ENCODE data around the gene SCAMP2. TPM values are rescaled to one million over a fixed set of nuclear protein-coding genes. Genes with fewer than 3 reads are reported as not detected.
A peak's percentile ranks its signal among the peaks of the same experiment; 100 is the strongest.

Gene SCAMP2
- total RNA-seq, 1 experiment from 2014 or later, result 50.2 TPM

DNA sequence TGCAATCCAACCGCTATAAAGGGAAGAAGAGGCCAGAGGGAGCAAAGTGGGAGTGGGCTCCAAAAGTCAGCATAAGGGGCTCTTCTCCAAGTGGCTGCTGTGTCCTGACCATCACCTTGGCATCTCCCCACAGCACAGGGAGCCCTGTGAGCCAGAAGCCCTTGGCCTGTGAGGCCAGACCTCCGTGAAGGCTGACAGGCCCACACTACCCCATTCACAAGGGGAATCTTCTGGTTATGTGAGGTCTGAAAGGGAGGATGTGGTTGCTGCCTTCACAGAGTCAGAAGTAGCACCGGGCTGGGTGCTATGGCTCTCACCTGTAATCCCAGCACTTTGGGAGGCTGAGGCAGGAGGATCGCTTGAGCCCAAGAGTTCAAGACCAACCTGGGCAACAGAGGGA lies 27.6 kb downstream of the SCAMP2 start:
- Histone ChIP-seq H3K23me2 (ENCODE audit: insufficient read length, low read depth, low read length, poor library complexity, severe bottlenecking) (peaks cover 6% of the 10 kb centered on the region), H2BK12ac (ENCODE audit: insufficient read length, low read depth, low read length) (no peak overlapping the region), H3K27ac (ENCODE audit: insufficient read length, low read depth, low read length) (no peak overlapping the region), H3K14ac (ENCODE audit: insufficient read depth, low read length) (no peak overlapping the region), H3T11ph (ENCODE audit: low read length) (no peak overlapping the region), H3K23ac (ENCODE audit: insufficient read length, low read depth, low read length) (no peak overlapping the region), H2BK15ac (ENCODE audit: low read depth, low read length) (no peak overlapping the region), H3K79me1 (ENCODE audit: insufficient read depth, low read depth, low read length, poor library complexity, severe bottlenecking) (no peaks in the 10 kb centered on the region), H3K18ac (ENCODE audit: insufficient read length, low read depth, low read length) (no peak overlapping the region), H4K91ac (ENCODE audit: insufficient read length, low read depth, low read length) (no peak overlapping the region), H4K8ac (replicated peaks; ENCODE audit: insufficient read length, low read depth, low read length) (no peak overlapping the region), H3K4ac (ENCODE audit: low read depth, low read length) (no peak overlapping the region), H3K27me3 (ENCODE audit: insufficient read depth, low read length) (no peaks in the 10 kb centered on the region), H2AFZ (ENCODE audit: low read length) (no peak overlapping the region), H3K9ac (ENCODE audit: extremely low read depth, insufficient read length, low read length) (no peak overlapping the region), H2BK20ac (ENCODE audit: low read depth, low read length, poor library complexity, severe bottlenecking) (no peak overlapping the region), H2BK5ac (ENCODE audit: insufficient read length, low read length) (no peak overlapping the region), H2AK5ac (ENCODE audit: insufficient read length, low read length) (no peak overlapping the region), H4K20me1 (ENCODE audit: control insufficient read depth, insufficient read depth, insufficient read length) (no peaks in the 10 kb centered on the region), H4K5ac (ENCODE audit: insufficient read length, low read depth, low read length) (no peak overlapping the region), H3K4me1 (ENCODE audit: insufficient read depth, low read length) (no peaks in the 10 kb centered on the region; the same call in 1 of the 2 replicates), H3K56ac (ENCODE audit: insufficient read length, low read depth, low read length) (no peak overlapping the region), H3K79me2 (ENCODE audit: insufficient read depth, low read length) (no peaks in the 10 kb centered on the region), H3K4me2 (ENCODE audit: insufficient read depth, insufficient read length, low read length) (no peak overlapping the region), H2BK120ac (ENCODE audit: low read depth, low read length, poor library complexity, severe bottlenecking) (no peak overlapping the region), H3K9me3 (ENCODE audit: control insufficient read depth, low read depth, low read length) (no peaks in the 10 kb centered on the region)
- WGBS (ENCODE audit: extremely low coverage, insufficient read length, low lambda C conversion rate), result no CpG with 5 or more reads among the region's 4 CpGs
- no peaks in the 10 kb centered on the region for H3K27me3 Mint-ChIP-seq (ENCODE audit: low read depth)
- H3K27ac Mint-ChIP-seq, result peak overlapping the region in 1 of 3 experiments; percentile 65; a peak in 2 of 7 replicates
- no peaks in the 10 kb centered on the region for H3K9me3 Mint-ChIP-seq
- peaks cover 18 to 30% of the 10 kb centered on the region in 2 experiments for H3K4me1 Mint-ChIP-seq
- no peak for DNase-seq
- H3K36me3 Mint-ChIP-seq (ENCODE audit: insufficient read depth in 1 of 3, low read depth in 3 of 3), result peaks cover 10 to 54% (median 42%) of the 10 kb centered on the region in 3 experiments
- TF ChIP-seq, protein P1, sequence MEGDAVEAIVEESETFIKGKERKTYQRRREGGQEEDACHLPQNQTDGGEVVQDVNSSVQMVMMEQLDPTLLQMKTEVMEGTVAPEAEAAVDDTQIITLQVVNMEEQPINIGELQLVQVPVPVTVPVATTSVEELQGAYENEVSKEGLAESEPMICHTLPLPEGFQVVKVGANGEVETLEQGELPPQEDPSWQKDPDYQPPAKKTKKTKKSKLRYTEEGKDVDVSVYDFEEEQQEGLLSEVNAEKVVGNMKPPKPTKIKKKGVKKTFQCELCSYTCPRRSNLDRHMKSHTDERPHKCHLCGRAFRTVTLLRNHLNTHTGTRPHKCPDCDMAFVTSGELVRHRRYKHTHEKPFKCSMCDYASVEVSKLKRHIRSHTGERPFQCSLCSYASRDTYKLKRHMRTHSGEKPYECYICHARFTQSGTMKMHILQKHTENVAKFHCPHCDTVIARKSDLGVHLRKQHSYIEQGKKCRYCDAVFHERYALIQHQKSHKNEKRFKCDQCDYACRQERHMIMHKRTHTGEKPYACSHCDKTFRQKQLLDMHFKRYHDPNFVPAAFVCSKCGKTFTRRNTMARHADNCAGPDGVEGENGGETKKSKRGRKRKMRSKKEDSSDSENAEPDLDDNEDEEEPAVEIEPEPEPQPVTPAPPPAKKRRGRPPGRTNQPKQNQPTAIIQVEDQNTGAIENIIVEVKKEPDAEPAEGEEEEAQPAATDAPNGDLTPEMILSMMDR (conservative IDR thresholded peaks at IDR 0.05), result no peak
- H3K4me3 Mint-ChIP-seq, result no peak overlapping the region
